ENCODE measurements around the gene MYO18B.

MYO18B gene

GRCh38 chr22:26004477-26004876, 262.5 kb downstream of the MYO18B start:
- DNase-seq (ENCODE audit: low read depth): no peak
- no peak overlapping the region for H3K4me3 ChIP-seq (ENCODE audit: control insufficient read depth, low read depth, low read length)
- no peak for TF ChIP-seq CTCF (IDR thresholded peaks at IDR 0.05; ENCODE audit: control insufficient read depth, insufficient read depth, low read depth, low read length, missing control alignments)

GRCh38 chr22:26008587-26008986, 266.6 kb downstream of the MYO18B start:
- no peak for TF ChIP-seq CTCF (IDR thresholded peaks at IDR 0.05; ENCODE audit: control insufficient read depth, insufficient read depth, low read depth, low read length, missing control alignments)
- no peak overlapping the region for H3K4me3 ChIP-seq (ENCODE audit: control insufficient read depth, low read depth, low read length)
- no peak for DNase-seq (ENCODE audit: low read depth)

- H3K4me3 ChIP-seq (ENCODE audit: control insufficient read depth, low read depth, low read length): no peak overlapping the region
- TF ChIP-seq CTCF (IDR thresholded peaks at IDR 0.05; ENCODE audit: control insufficient read depth, insufficient read depth, low read depth, low read length, missing control alignments): no peak
- no peak for DNase-seq (ENCODE audit: low read depth)
These were observed 274.9 kb downstream of the MYO18B start for GRCh38 chr22:26016916-26017315.

- no peak for TF ChIP-seq CTCF (IDR thresholded peaks at IDR 0.05; ENCODE audit: control insufficient read depth, insufficient read depth, low read depth, low read length, missing control alignments)
- no peak overlapping the region for H3K4me3 ChIP-seq (ENCODE audit: control insufficient read depth, low read depth, low read length)
- DNase-seq (ENCODE audit: low read depth): no peak
These were observed 275.9 kb downstream of the MYO18B start for GRCh38 chr22:26017932-26018331.

GRCh38 chr22:26019596-26019995, 277.6 kb downstream of the MYO18B start:
- no peak for TF ChIP-seq CTCF (IDR thresholded peaks at IDR 0.05; ENCODE audit: control insufficient read depth, insufficient read depth, low read depth, low read length, missing control alignments)
- DNase-seq (ENCODE audit: low read depth): no peak
- no peak overlapping the region for H3K4me3 ChIP-seq (ENCODE audit: control insufficient read depth, low read depth, low read length)

GRCh38 chr22:26021516-26021915, 279.5 kb downstream of the MYO18B start:
- DNase-seq (ENCODE audit: low read depth): no peak
- no peak for TF ChIP-seq CTCF (IDR thresholded peaks at IDR 0.05; ENCODE audit: control insufficient read depth, insufficient read depth, low read depth, low read length, missing control alignments)
- no peak overlapping the region for H3K4me3 ChIP-seq (ENCODE audit: control insufficient read depth, low read depth, low read length)

Data from AG09309 (cell line).